ENCODE results near the gene INPP5E. TPM values are rescaled to one million over a fixed set of nuclear protein-coding genes. Genes with fewer than 3 reads are reported as not detected.

INPP5E gene
- total and polyA plus RNA-seq, 12 donors, result 6.6 to 16.8 (median 9.3) TPM

DNA sequence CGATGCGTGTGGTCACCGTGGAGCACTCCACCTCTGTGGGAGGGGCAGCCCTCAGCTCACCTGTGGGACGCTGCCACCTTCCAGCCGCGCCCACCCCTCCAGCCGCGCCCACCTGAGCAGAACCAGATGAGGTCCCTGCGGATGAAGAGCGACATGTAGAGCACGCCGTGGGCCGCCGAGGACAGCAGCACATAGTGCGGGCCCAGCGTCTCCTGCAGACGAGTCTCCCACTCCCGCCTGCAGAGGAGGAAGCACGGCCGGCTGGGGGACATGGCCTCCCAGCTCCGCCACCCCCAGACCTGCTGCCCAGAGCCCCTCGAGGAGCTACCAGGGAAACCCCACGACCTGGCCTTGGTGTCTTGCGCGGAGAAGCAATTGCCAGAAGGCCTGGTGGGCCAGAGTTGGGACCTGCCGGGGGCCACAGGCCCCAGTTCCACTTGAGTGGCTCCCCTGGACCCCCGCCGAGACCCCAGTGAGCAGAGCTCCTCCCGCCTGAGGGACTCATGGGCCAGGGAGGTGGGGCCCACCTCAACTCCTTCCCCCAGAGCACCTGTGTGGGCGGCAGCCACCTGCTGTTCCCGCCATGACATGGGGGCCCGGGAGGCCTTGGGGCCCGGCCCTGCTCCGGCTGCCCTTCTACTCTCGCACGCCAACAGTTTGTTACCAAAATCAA, 6.5 kb downstream of the INPP5E start:
- Histone ChIP-seq H3K9me3 (no peaks in the 10 kb centered on the region), H3K4me3 (no peak overlapping the region), H3K27ac (no peak overlapping the region), H3K36me3 (peaks cover 3 to 76% (median 9%) of the 10 kb centered on the region in 9 donors), H3K27me3 (no peaks in the 10 kb centered on the region), H3K4me1 (peaks cover 18 to 31% (median 21%) of the 10 kb centered on the region in 9 donors)
- TF ChIP-seq, protein P1, sequence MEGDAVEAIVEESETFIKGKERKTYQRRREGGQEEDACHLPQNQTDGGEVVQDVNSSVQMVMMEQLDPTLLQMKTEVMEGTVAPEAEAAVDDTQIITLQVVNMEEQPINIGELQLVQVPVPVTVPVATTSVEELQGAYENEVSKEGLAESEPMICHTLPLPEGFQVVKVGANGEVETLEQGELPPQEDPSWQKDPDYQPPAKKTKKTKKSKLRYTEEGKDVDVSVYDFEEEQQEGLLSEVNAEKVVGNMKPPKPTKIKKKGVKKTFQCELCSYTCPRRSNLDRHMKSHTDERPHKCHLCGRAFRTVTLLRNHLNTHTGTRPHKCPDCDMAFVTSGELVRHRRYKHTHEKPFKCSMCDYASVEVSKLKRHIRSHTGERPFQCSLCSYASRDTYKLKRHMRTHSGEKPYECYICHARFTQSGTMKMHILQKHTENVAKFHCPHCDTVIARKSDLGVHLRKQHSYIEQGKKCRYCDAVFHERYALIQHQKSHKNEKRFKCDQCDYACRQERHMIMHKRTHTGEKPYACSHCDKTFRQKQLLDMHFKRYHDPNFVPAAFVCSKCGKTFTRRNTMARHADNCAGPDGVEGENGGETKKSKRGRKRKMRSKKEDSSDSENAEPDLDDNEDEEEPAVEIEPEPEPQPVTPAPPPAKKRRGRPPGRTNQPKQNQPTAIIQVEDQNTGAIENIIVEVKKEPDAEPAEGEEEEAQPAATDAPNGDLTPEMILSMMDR (IDR thresholded peaks at IDR 0.05), result no peak
- DNase-seq, result no peak
- WGBS, 2 donors, result 96 to 97% methylated on average over 36 of the region's 36 CpGs
- intact Hi-C loops (cut with DNase I), result no loop called here
- ATAC-seq, result no peak

GRCh38 chr9:136432591-136432990, 7.1 kb downstream of the INPP5E start:
- Histone ChIP-seq H3K4me1 (peaks cover 12 to 25% (median 15%) of the 10 kb centered on the region in 9 donors), H3K9me3 (no peaks in the 10 kb centered on the region), H3K27me3 (no peaks in the 10 kb centered on the region), H3K36me3 (peaks cover 3 to 80% (median 9%) of the 10 kb centered on the region in 9 donors), H3K4me3 (no peak overlapping the region), H3K27ac (no peak overlapping the region)
- ATAC-seq, result no peak
- no peak for DNase-seq
- TF ChIP-seq, protein P1 (IDR thresholded peaks at IDR 0.05), result no peak
- intact Hi-C loops (cut with DNase I), result no loop called here
- WGBS, 2 donors, result 96% methylated on average over 26 of the region's 26 CpGs

GRCh38 chr9:136431782-136432350, 7.8 kb downstream of the INPP5E start:
- TF ChIP-seq, protein P1 (IDR thresholded peaks at IDR 0.05), result no peak
- no peak for ATAC-seq
- intact Hi-C loops (cut with DNase I), result no loop called here
- peaks cover 3 to 83% (median 9%) of the 10 kb centered on the region in 9 donors for H3K36me3 ChIP-seq
- WGBS, 2 donors, result 92% methylated on average over 34 to 36 of the region's 36 CpGs
- no peak overlapping the region for H3K27ac ChIP-seq
- no peak for DNase-seq
- H3K27me3 ChIP-seq, result no peaks in the 10 kb centered on the region
- no peak overlapping the region for H3K4me3 ChIP-seq
- H3K9me3 ChIP-seq, result no peaks in the 10 kb centered on the region
- H3K4me1 ChIP-seq, result peaks cover 6 to 18% (median 8%) of the 10 kb centered on the region in 9 donors

DNA sequence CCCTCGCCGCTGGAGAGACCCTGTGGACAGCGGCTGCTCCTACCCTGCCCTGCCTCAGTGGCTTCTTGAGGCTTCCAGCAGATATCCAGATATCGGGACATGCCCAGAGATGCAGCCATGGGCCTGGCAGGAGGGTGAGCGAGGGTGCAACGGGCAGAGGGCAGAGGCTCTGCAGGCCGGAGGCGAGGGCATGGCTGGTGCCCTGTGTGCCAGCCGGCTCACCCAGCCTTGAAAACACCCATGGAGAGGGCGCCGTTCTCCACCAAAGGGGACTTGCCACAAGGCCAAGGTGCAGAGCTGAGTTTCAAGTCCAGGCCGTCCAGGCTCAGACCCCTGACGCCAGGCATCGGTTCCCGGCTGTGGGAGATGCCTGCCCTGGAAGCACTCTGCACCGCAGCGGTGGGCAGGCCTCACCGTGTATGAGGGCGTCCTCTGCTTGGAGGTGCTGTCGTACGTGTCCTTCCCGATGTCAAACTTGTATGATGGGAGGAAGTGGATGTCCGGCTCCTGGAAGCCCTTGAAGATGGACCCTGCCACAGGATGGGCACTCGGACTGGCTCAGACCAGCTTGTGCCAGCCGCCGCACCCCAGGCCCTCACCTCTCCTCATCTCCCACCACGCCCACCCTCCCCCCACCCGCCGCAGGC, 8.9 kb downstream of the INPP5E start:
- no peaks in the 10 kb centered on the region for H3K9me3 ChIP-seq
- H3K27ac ChIP-seq, result peak overlapping the region in 3 of 10 donors; percentile 31 to 43 (median 36)
- ATAC-seq (peak in 1 of 8 donors; percentile 13), DNase-seq (no peak)
- no peak overlapping the region for H3K4me3 ChIP-seq
- TF ChIP-seq, protein P1 (IDR thresholded peaks at IDR 0.05), result no peak
- intact Hi-C loops (cut with DNase I), result no loop called here
- no peaks in the 10 kb centered on the region for H3K27me3 ChIP-seq
- H3K36me3 ChIP-seq, result peaks cover 3 to 77% (median 9%) of the 10 kb centered on the region in 9 donors
- WGBS, 2 donors, result 93 to 94% methylated on average over 27 to 29 of the region's 29 CpGs
- peaks cover 0 to 9% (median 0%) of the 10 kb centered on the region in 9 donors for H3K4me1 ChIP-seq

All from heart right ventricle (tissue), 16 donors.